GM23338 (cell line): Measurements from ENCODE around the gene MON2. TPM values are rescaled to one million over a fixed set of nuclear protein-coding genes. Genes with fewer than 3 reads are reported as not detected.

Source experiments
- ATAC-seq: fragments of 200-7000 bp; cut with Tn5 transposase; 3 replicates; pipeline ENCODE4 v1.9.1; 2020
- DNase-seq: peaks from one replicate; pipeline ENCODE4 v3.0.0-alpha.2; 2015; ENCODE audit warnings: low spot score
- H2AFZ ChIP-seq: fragments of 200-600 bp; sonication (generic); 2 replicates; pipeline ENCODE4 v1.8.0; 2016; ENCODE audit warnings: antibody characterized with exemption, mild to moderate bottlenecking, moderate library complexity
- H3F3A ChIP-seq: fragments of 200-600 bp; sonication (generic); replicated peaks from 2 replicates; pipeline ENCODE4 v1.8.0; 2017; ENCODE audit warnings: antibody characterized with exemption, mixed run types, low read depth
- H3K27ac ChIP-seq: fragments of 200-600 bp; sonication (generic); 2 replicates; pipeline ENCODE4 v1.6.1; 2016; ENCODE audit warnings: low read depth
- H3K27me3 ChIP-seq: fragments of 200-600 bp; sonication (generic); 2 replicates; pipeline ENCODE4 v1.8.0; 2016; ENCODE audit warnings: mild to moderate bottlenecking, mixed run types, moderate library complexity; ENCODE audit not compliant: insufficient read depth
- H3K36me3 ChIP-seq: fragments of 200-600 bp; sonication (generic); 2 replicates; pipeline ENCODE4 v1.8.0; 2016; ENCODE audit warnings: mild to moderate bottlenecking; ENCODE audit not compliant: insufficient read depth
- H3K4me1 ChIP-seq: fragments of 200-600 bp; sonication (generic); 2 replicates; pipeline ENCODE4 v1.8.0; 2016; ENCODE audit warnings: mild to moderate bottlenecking, moderate library complexity; ENCODE audit not compliant: insufficient read depth
- H3K4me2 ChIP-seq: fragments of 200-600 bp; sonication (generic); 2 replicates; pipeline ENCODE4 v1.7.1; 2017; ENCODE audit warnings: mixed run types
- H3K4me3 ChIP-seq: fragments of 200-600 bp; sonication (generic); 2 replicates; pipeline ENCODE4 v1.6.1; 2016; ENCODE audit warnings: mixed run types
- H3K79me2 ChIP-seq: fragments of 200-600 bp; sonication (generic); replicated peaks from 2 replicates; pipeline ENCODE4 v1.8.0; 2017; ENCODE audit warnings: mild to moderate bottlenecking; ENCODE audit not compliant: insufficient read depth
- H3K9me2 ChIP-seq: fragments of 200-600 bp; sonication (generic); 2 replicates; pipeline ENCODE4 v1.8.0; 2017; ENCODE audit not compliant: insufficient read depth
- H4K20me1 ChIP-seq: fragments of 200-600 bp; sonication (generic); replicated peaks from 2 replicates; pipeline ENCODE4 v1.8.0; 2017; ENCODE audit warnings: mild to moderate bottlenecking; ENCODE audit not compliant: insufficient read depth
- H3K27ac Mint-ChIP-seq: 2 replicates; pipeline ENCODE4 v1.8.0; 2020; ENCODE audit warnings: inconsistent platforms, mild to moderate bottlenecking, moderate library complexity, mixed read lengths
- H3K27me3 Mint-ChIP-seq: 3 replicates; pipeline ENCODE4 v1.8.0; 2022; ENCODE audit warnings: low read depth, mild to moderate bottlenecking, moderate library complexity, mixed read lengths, inconsistent platforms; ENCODE audit not compliant: insufficient read depth, poor library complexity
- H3K36me3 Mint-ChIP-seq: 3 replicates; pipeline ENCODE4 v1.8.0; 2021; ENCODE audit warnings: low read depth, mild to moderate bottlenecking, inconsistent platforms, moderate library complexity, mixed read lengths
- H3K4me1 Mint-ChIP-seq: 3 replicates; pipeline ENCODE4 v1.8.0; 2020; ENCODE audit warnings: mild to moderate bottlenecking, inconsistent platforms, mixed read lengths
- H3K4me3 Mint-ChIP-seq: 3 replicates; pipeline ENCODE4 v1.8.0; 2021; ENCODE audit warnings: moderate library complexity, mild to moderate bottlenecking, inconsistent platforms, mixed read lengths
- H3K9me3 Mint-ChIP-seq: 3 replicates; pipeline ENCODE4 v1.8.0; 2020; ENCODE audit warnings: moderate library complexity, mild to moderate bottlenecking, inconsistent platforms, mixed read lengths
- CREB1 ChIP-seq: fragments of 250-450 bp; sonication (Bioruptor Pico); IDR thresholded peaks from 2 replicates; pipeline ENCODE4 v1.5.0; 2020; ENCODE audit warnings: low read depth, mild to moderate bottlenecking, moderate library complexity
- CTCF ChIP-seq, 2 experiments: fragments of 200-600 bp in 1 of 2; sonication (generic) in 1 of 2; conservative IDR thresholded peaks; 2 replicates each; pipeline versions ENCODE4 v1.5.1 to v1.6.1; 2016 to 2017; ENCODE audit warnings: antibody characterized with exemption in 2 of 2, low read depth in 2 of 2, mild to moderate bottlenecking in 2 of 2, moderate library complexity in 1 of 2
- ETS1 ChIP-seq: IDR thresholded peaks from 2 replicates; pipeline ENCODE4 v1.6.1; 2016; ENCODE audit warnings: antibody characterized with exemption
- EZH2 ChIP-seq: fragments of 200-600 bp; sonication (generic); IDR thresholded peaks from one replicate; pipeline ENCODE4 v1.8.0; 2017; ENCODE audit warnings: antibody characterized with exemption, mild to moderate bottlenecking, low read depth; ENCODE audit not compliant: unreplicated experiment
- EZH2phosphoT487 ChIP-seq: fragments of 200-600 bp; sonication (generic); IDR thresholded peaks from one replicate; pipeline ENCODE4 v1.8.1; 2018; ENCODE audit warnings: antibody characterized with exemption; ENCODE audit not compliant: unreplicated experiment
- JUNB ChIP-seq: IDR thresholded peaks from one replicate; pipeline ENCODE4 v1.6.1; 2016; ENCODE audit warnings: antibody characterized with exemption; ENCODE audit not compliant: unreplicated experiment
- NANOG ChIP-seq: IDR thresholded peaks from 2 replicates; pipeline ENCODE4 v1.6.1; 2016; ENCODE audit warnings: antibody characterized with exemption, borderline replicate concordance
- POLR2AphosphoS5 ChIP-seq: IDR thresholded peaks from 2 replicates; pipeline ENCODE4 v1.6.1; 2016; ENCODE audit warnings: antibody characterized with exemption, low read depth
- STAT1 ChIP-seq: IDR thresholded peaks from one replicate; pipeline ENCODE4 v1.6.1; 2016; ENCODE audit warnings: antibody characterized with exemption; ENCODE audit not compliant: unreplicated experiment
- ZNF114 ChIP-seq: fragments of 250-450 bp; sonication (Bioruptor Pico); IDR thresholded peaks from 2 replicates; pipeline ENCODE4 v1.5.0; 2020; ENCODE audit warnings: mild to moderate bottlenecking, moderate library complexity
- ZNF331 ChIP-seq: fragments of 250-450 bp; sonication (Bioruptor Pico); IDR thresholded peaks from 2 replicates; pipeline ENCODE4 v1.5.0; 2020; ENCODE audit warnings: low read depth, mild to moderate bottlenecking, moderate library complexity
- ZNF462 ChIP-seq: fragments of 250-450 bp; sonication (Bioruptor Pico); IDR thresholded peaks from 2 replicates; pipeline ENCODE4 v1.5.0; 2020; ENCODE audit warnings: mild to moderate bottlenecking, moderate library complexity
- polyA plus RNA-seq: library from polyadenylated mRNA; unstranded; fragments of >200 nt; fragmentation: Nextera tagmentation; extraction: Ambion mirVana; gene quantifications from 2 replicates; pipeline ENCODE4 v1.2.1, GENCODE V29; 2016
- total RNA-seq: library from RNA; depleted of rRNA; stranded (reverse); fragments of >200 nt; shearing (Covaris generic); gene quantifications from 2 replicates; pipeline ENCODE4 v1.2.3, GENCODE V29; 2014

MON2 gene
- total and polyA plus RNA-seq, 2 experiments from 2014 or later, result 11.0 to 27.3 TPM

- H3K36me3 Mint-ChIP-seq, result no peaks in the 10 kb centered on the region
- no peak overlapping the region for H3K27ac Mint-ChIP-seq
- H3K9me3 Mint-ChIP-seq, result no peaks in the 10 kb centered on the region; the same call in 2 of the 3 replicates
- H3K36me3 ChIP-seq, result no peaks in the 10 kb centered on the region
- no peaks in the 10 kb centered on the region; the same call in 1 of the 2 replicates for H3F3A ChIP-seq
- ATAC-seq (no peak), DNase-seq (no peak)
- H3K4me1 ChIP-seq, result peaks cover 30% of the 10 kb centered on the region
- no peak overlapping the region for H3K4me3 Mint-ChIP-seq
- no peak overlapping the region for H3K4me3 ChIP-seq
- peaks cover 28% of the 10 kb centered on the region for H3K27me3 ChIP-seq
- peaks cover 38% of the 10 kb centered on the region for H3K4me1 Mint-ChIP-seq
- no peak overlapping the region for H3K4me2 ChIP-seq
- no peaks in the 10 kb centered on the region for H4K20me1 ChIP-seq
- peaks cover 30% of the 10 kb centered on the region for H3K27me3 Mint-ChIP-seq
- H3K79me2 ChIP-seq, result no peaks in the 10 kb centered on the region
- no peak for TF ChIP-seq EZH2phosphoT487
- no peak for TF ChIP-seq ETS1
- no peak for TF ChIP-seq CREB1 (CRISPR knock-in tag)
- no peak for TF ChIP-seq STAT1
- TF ChIP-seq ZNF462 (CRISPR knock-in tag), result no peak
- TF ChIP-seq CTCF (conservative IDR thresholded peaks at IDR 0.05; ENCODE audit: low read depth in 2 of 2), result no peak
- TF ChIP-seq ZNF331 (CRISPR knock-in tag), result no peak
- no peak for TF ChIP-seq EZH2
- no peak for TF ChIP-seq ZNF114
- TF ChIP-seq POLR2AphosphoS5, result no peak
- TF ChIP-seq JUNB, result no peak
- no peak for TF ChIP-seq NANOG
- no peak overlapping the region for H3K27ac ChIP-seq
- no peaks in the 10 kb centered on the region for H3K9me2 ChIP-seq
- H2AFZ ChIP-seq, result no peak overlapping the region
Observed at GRCh38 chr12:62635649-62636048, 169.0 kb downstream of the MON2 start.
